Gastrocnemius medialis (tissue), 4 donors: Measurements from ENCODE around the gene PPM1E. TPM values are rescaled to one million over a fixed set of nuclear protein-coding genes. Genes with fewer than 3 reads are reported as not detected.

ENCODE experiments used
- ATAC-seq, 2 donors: fragments of 150-250 bp; one replicate each; pipeline ENCODE4 v1.9.1; 2016
- DNase-seq, 2 donors: peaks; one replicate each; pipeline ENCODE4 v3.0.0-alpha.2; 2019
- H3K27ac ChIP-seq, 4 donors: fragments of 200-600 bp; sonication (generic); 1 replicate in 1 of 4; 2 replicates in 3 of 4; pipeline ENCODE4 v1.5.1; 2016 to 2018; ENCODE audit warnings: mild to moderate bottlenecking in 2 of 4, moderate library complexity in 1 of 4
- H3K27me3 ChIP-seq, 3 donors: fragments of 200-600 bp; sonication (generic) in 2 of 3; 1 replicate in 1 of 3; 2 replicates in 2 of 3; pipeline versions ENCODE4 v1.5.1 to v1.6.0; 2016 to 2019; ENCODE audit warnings: mild to moderate bottlenecking in 1 of 3, moderate library complexity in 1 of 3
- H3K36me3 ChIP-seq, 2 donors: fragments of 200-600 bp; sonication (generic) in 1 of 2; one replicate each; pipeline ENCODE4 v1.5.1; 2017 to 2018
- H3K4me1 ChIP-seq, 2 donors: fragments of 200-600 bp; sonication (generic) in 1 of 2; one replicate each; pipeline ENCODE4 v1.5.1; 2016 to 2017; ENCODE audit warnings: mild to moderate bottlenecking in 2 of 2
- H3K4me3 ChIP-seq, 4 donors: fragments of 200-600 bp; sonication (generic) in 3 of 4; 1 replicate in 1 of 4; 2 replicates in 3 of 4; pipeline ENCODE4 v1.5.1; 2016 to 2019; ENCODE audit warnings: mild to moderate bottlenecking in 2 of 4
- H3K9me3 ChIP-seq, 3 donors: fragments of 200-600 bp; sonication (generic) in 2 of 3; 1 replicate in 1 of 3; 2 replicates in 2 of 3; pipeline ENCODE4 v1.5.1; 2016 to 2019
- CTCF ChIP-seq, 5 experiments: fragments of 450-650 bp in 3 of 5; fragments of 200-600 bp in 2 of 5; sonication (generic) in 2 of 5; IDR thresholded peaks in 4 of 5; conservative IDR thresholded peaks in 1 of 5; 1 replicate in 4 of 5; 2 replicates in 1 of 5; pipeline ENCODE4 v1.5.1; 2016 to 2019; ENCODE audit warnings: antibody characterized with exemption in 5 of 5, mild to moderate bottlenecking in 3 of 5, moderate library complexity in 3 of 5
- POLR2A ChIP-seq, 2 donors: fragments of 450-650 bp; IDR thresholded peaks; one replicate each; pipeline ENCODE4 v1.6.1; 2017; ENCODE audit warnings: antibody characterized with exemption in 2 of 2, mild to moderate bottlenecking in 2 of 2, moderate library complexity in 2 of 2
- in situ Hi-C, 4 donors: fragments of 200-750 bp; cut with MboI; loops; one replicate each; pipeline versions ENCODE4 v1.15.0 to v1.8.0; 2017; ENCODE audit warnings: low sequenced_read_pairs in 4 of 4
- intact Hi-C: fragments of 100-400 bp; cut with DNase I; formaldehyde crosslinking; loops from one replicate; pipeline ENCODE4 v1.15.1; 2023; ENCODE audit warnings: low total_unique reads
- total RNA-seq, 4 donors: library from RNA; depleted of rRNA; stranded (reverse); fragments of >200 nt; gene quantifications; one replicate each; pipeline versions ENCODE4 v1.1.0 to v1.2.3, GENCODE V29; 2016

The PPM1E gene
- total RNA-seq, 4 donors from 2014 or later = 0.04 to 0.07 TPM; not detected in 2

DNA sequence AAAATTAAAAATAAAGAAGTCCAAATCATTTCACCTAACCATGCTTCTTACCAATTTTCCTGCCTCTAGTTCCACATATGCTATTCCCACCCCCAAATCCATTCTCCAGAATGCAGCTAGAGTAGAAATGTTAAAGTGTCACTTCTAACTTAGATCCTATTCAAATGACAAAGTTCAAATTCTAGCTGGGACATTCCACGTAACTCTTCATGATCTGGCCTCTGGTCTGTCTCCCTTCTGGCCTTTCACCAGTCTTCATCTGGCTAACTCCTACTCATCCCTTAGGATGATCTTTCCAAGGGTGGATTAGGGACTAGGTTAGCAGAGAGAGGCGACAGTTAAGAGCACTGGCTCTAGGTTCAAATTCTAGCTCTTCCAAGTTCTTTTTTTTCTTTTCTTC, 253.1 kb downstream of the PPM1E start:
- Histone ChIP-seq H3K9me3 (no peaks in the 10 kb centered on the region), H3K27me3 (no peaks in the 10 kb centered on the region), H3K4me3 (no peak overlapping the region), H3K36me3 (peaks cover 0 to 14% of the 10 kb centered on the region in 2 donors), H3K27ac (no peak overlapping the region), H3K4me1 (no peaks in the 10 kb centered on the region)
- in situ Hi-C loops (loop anchor here in 3 of 4 donors (10.0 to 25.0 kb wide), 5 partner anchors 294 to 496 kb away; partner anchors contain the start of gene MTMR4 (in 3 of the 3)), intact Hi-C loops (no loop called here)
- TF ChIP-seq CTCF (IDR thresholded peaks at IDR 0.05 in 4 of 5, conservative IDR thresholded peaks at IDR 0.05 in 1 of 5) = no peak
- TF ChIP-seq POLR2A (IDR thresholded peaks at IDR 0.05) = no peak
- DNase-seq (no peak), ATAC-seq (no peak)

GRCh38 chr17:59010026-59010425, 254.4 kb downstream of the PPM1E start:
- Histone ChIP-seq H3K4me1 (no peaks in the 10 kb centered on the region), H3K9me3 (no peaks in the 10 kb centered on the region), H3K27ac (no peak overlapping the region), H3K27me3 (no peaks in the 10 kb centered on the region), H3K36me3 (peaks cover 0 to 14% of the 10 kb centered on the region in 2 donors), H3K4me3 (no peak overlapping the region)
- ATAC-seq = no peak
- no peak for TF ChIP-seq POLR2A (IDR thresholded peaks at IDR 0.05)
- no peak for TF ChIP-seq CTCF (IDR thresholded peaks at IDR 0.05 in 4 of 5, conservative IDR thresholded peaks at IDR 0.05 in 1 of 5)
- DNase-seq = no peak
- intact Hi-C loops = no loop called here
- in situ Hi-C loops = loop anchor here (5.0 to 25.0 kb wide), 5 partner anchors 298 to 498 kb away; partner anchors contain the start of gene MTMR4 (in 1 of the 4)

GRCh38 chr17:59011975-59012374, 256.3 kb downstream of the PPM1E start:
- no peak overlapping the region for H3K27ac ChIP-seq
- H3K4me3 ChIP-seq = no peak overlapping the region
- no peaks in the 10 kb centered on the region for H3K4me1 ChIP-seq
- no peaks in the 10 kb centered on the region for H3K9me3 ChIP-seq
- peaks cover 0 to 22% of the 10 kb centered on the region in 2 donors for H3K36me3 ChIP-seq
- intact Hi-C loops (no loop called here), in situ Hi-C loops (loop anchor here (5.0 to 25.0 kb wide), 5 partner anchors 300 to 500 kb away; partner anchors contain the start of gene MTMR4 (in 1 of the 4))
- H3K27me3 ChIP-seq = no peaks in the 10 kb centered on the region
- no peak for TF ChIP-seq POLR2A (IDR thresholded peaks at IDR 0.05)
- TF ChIP-seq CTCF (IDR thresholded peaks at IDR 0.05 in 4 of 5, conservative IDR thresholded peaks at IDR 0.05 in 1 of 5) = no peak
- DNase-seq (no peak), ATAC-seq (no peak)

GRCh38 chr17:59018019-59018418, 262.4 kb downstream of the PPM1E start:
- no peak overlapping the region for H3K4me3 ChIP-seq
- intact Hi-C loops (no loop called here), in situ Hi-C loops (loop anchor here (10.0 to 25.0 kb wide), 4 partner anchors 306 to 506 kb away; partner anchors contain the start of gene MTMR4 (in 1 of the 4))
- H3K9me3 ChIP-seq = no peaks in the 10 kb centered on the region
- no peak for ATAC-seq
- TF ChIP-seq POLR2A (IDR thresholded peaks at IDR 0.05) = no peak
- no peak for TF ChIP-seq CTCF (IDR thresholded peaks at IDR 0.05 in 4 of 5, conservative IDR thresholded peaks at IDR 0.05 in 1 of 5)
- H3K4me1 ChIP-seq = no peaks in the 10 kb centered on the region
- no peak overlapping the region for H3K27ac ChIP-seq
- H3K36me3 ChIP-seq = peaks cover 0 to 13% of the 10 kb centered on the region in 2 donors
- H3K27me3 ChIP-seq = no peaks in the 10 kb centered on the region
- no peak for DNase-seq
